ENCODE measurements around the gene AQP1.

DNA sequence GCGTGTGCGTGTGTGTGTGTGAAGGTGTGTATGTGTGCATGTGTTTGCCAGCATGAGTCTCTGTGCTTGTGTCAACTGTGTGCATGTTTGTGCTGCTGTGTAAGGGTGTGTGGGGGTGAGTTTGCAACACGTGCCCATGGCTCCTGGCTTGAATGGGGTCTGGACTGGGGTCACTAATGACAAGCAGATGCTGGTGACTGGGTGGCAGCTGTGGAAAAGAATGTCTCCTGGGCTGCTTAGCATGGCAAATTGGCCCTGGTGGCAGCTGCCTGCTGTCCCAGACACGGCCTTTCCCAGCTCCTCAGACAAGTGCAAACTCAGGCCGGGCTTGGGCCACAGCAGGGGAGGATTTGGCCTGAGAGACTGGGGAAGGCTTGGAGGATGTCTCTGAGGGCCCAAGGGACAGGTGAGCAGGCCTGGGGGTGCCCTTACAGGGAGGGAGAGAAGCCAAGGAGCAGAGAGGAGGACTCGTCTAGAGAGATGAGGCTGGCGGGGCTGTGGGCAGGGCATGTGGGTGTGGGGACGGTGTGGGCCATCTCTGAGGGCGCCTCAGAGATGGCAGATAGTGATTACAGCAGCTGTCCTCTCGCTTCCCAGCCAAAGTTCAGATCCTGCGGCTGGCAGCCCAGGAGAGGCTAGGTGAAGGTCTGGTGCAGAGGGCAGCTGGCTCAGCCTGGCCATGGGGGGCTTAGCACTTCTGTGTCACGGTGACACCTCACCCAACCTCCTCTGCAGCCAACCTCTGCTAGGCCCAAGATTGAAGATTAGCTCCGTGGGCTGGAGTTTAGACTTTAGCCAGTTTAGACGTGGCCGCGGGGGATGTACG is 1.5 kb downstream of the AQP1 start:
- TF ChIP-seq, protein P1, sequence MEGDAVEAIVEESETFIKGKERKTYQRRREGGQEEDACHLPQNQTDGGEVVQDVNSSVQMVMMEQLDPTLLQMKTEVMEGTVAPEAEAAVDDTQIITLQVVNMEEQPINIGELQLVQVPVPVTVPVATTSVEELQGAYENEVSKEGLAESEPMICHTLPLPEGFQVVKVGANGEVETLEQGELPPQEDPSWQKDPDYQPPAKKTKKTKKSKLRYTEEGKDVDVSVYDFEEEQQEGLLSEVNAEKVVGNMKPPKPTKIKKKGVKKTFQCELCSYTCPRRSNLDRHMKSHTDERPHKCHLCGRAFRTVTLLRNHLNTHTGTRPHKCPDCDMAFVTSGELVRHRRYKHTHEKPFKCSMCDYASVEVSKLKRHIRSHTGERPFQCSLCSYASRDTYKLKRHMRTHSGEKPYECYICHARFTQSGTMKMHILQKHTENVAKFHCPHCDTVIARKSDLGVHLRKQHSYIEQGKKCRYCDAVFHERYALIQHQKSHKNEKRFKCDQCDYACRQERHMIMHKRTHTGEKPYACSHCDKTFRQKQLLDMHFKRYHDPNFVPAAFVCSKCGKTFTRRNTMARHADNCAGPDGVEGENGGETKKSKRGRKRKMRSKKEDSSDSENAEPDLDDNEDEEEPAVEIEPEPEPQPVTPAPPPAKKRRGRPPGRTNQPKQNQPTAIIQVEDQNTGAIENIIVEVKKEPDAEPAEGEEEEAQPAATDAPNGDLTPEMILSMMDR (IDR thresholded peaks at IDR 0.05; ENCODE audit: poor library complexity, severe bottlenecking), result no peak
- TF ChIP-seq EP300 (conservative IDR thresholded peaks at IDR 0.05; ENCODE audit: poor library complexity, severe bottlenecking), result no peak
- no peak for TF ChIP-seq EZH2 (IDR thresholded peaks at IDR 0.05; ENCODE audit: borderline replicate concordance, insufficient read depth, low read length, poor library complexity, severe bottlenecking)
- TF ChIP-seq RAD21 (conservative IDR thresholded peaks at IDR 0.05), result no peak
- no peak for TF ChIP-seq POLR2AphosphoS5 (IDR thresholded peaks at IDR 0.05)
- TF ChIP-seq, protein P2, sequence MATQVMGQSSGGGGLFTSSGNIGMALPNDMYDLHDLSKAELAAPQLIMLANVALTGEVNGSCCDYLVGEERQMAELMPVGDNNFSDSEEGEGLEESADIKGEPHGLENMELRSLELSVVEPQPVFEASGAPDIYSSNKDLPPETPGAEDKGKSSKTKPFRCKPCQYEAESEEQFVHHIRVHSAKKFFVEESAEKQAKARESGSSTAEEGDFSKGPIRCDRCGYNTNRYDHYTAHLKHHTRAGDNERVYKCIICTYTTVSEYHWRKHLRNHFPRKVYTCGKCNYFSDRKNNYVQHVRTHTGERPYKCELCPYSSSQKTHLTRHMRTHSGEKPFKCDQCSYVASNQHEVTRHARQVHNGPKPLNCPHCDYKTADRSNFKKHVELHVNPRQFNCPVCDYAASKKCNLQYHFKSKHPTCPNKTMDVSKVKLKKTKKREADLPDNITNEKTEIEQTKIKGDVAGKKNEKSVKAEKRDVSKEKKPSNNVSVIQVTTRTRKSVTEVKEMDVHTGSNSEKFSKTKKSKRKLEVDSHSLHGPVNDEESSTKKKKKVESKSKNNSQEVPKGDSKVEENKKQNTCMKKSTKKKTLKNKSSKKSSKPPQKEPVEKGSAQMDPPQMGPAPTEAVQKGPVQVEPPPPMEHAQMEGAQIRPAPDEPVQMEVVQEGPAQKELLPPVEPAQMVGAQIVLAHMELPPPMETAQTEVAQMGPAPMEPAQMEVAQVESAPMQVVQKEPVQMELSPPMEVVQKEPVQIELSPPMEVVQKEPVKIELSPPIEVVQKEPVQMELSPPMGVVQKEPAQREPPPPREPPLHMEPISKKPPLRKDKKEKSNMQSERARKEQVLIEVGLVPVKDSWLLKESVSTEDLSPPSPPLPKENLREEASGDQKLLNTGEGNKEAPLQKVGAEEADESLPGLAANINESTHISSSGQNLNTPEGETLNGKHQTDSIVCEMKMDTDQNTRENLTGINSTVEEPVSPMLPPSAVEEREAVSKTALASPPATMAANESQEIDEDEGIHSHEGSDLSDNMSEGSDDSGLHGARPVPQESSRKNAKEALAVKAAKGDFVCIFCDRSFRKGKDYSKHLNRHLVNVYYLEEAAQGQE (IDR thresholded peaks at IDR 0.05; ENCODE audit: borderline replicate concordance), result no peak
- no peak for TF ChIP-seq TAF1 (IDR thresholded peaks at IDR 0.05; ENCODE audit: low read depth)
